T-helper 2 cell (primary cell): ENCODE measurements around the gene KCNG2.

Experiments used
- DNase-seq, 5 experiments: peaks; one replicate each; pipeline versions ENCODE4 v3.0.0 to v3.0.0-alpha.2; 2012 to 2022

The KCNG2 gene

DNA sequence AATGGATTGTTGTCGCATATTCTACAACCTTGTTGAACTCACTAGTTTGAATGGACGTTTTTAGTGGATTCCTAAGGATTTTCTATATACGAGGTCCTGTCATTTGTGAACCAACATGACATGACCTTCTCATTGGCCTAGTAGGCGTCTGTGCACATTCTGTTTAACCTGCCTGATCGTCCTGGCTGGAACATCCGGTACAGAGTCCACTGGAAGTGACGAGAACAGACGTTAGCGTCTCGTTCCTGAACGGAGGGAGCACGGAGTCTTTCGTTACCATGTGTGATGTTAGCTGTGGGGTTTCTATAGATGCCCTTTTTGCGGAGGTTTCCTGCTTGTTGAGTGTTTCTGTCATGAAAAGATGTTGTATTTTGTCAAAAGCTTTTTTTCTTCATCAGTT lies 91.8 kb downstream of the KCNG2 start:
- DNase-seq = no peak

- DNase-seq = peak in 1 of 5 experiments; percentile 39
These were observed 92.9 kb downstream of the KCNG2 start for GRCh38 chr18:79890674-79891073.

- DNase-seq = no peak
These were observed 99.0 kb downstream of the KCNG2 start for GRCh38 chr18:79896738-79897137.

DNA sequence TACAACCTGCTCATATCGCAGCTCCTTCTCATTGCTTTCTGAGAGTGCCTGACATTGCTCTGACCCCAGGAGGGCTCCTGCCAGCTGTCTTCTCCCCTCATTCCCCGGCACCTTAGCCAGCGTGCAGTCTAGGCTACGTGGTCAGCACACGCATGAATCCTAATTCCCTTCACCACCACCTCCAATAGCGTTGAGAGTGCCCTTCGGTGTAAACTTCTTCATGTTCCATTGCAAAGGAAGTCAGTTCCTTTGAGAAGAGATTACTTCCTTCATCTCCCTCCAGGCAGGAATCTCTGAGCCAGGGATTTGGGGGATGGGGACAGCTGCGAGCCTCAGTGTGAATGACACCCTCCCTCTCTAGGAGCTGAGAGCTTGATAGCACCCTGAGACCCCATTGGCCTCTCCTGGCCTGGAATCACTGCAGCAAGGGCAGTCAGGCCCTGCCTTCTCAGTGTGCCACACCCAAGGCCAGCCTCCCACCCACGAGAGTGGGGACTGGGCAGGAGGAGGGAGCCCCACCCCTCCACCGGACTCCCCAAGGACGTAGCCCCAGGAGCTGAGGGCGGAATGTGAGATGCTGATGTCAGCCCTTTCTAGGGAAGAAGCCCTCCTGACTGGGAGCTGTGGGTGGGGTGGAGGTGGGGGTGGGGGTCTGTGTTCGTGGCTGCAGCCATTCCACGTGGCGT lies 100.3 kb downstream of the KCNG2 start:
- no peak for DNase-seq

DNA sequence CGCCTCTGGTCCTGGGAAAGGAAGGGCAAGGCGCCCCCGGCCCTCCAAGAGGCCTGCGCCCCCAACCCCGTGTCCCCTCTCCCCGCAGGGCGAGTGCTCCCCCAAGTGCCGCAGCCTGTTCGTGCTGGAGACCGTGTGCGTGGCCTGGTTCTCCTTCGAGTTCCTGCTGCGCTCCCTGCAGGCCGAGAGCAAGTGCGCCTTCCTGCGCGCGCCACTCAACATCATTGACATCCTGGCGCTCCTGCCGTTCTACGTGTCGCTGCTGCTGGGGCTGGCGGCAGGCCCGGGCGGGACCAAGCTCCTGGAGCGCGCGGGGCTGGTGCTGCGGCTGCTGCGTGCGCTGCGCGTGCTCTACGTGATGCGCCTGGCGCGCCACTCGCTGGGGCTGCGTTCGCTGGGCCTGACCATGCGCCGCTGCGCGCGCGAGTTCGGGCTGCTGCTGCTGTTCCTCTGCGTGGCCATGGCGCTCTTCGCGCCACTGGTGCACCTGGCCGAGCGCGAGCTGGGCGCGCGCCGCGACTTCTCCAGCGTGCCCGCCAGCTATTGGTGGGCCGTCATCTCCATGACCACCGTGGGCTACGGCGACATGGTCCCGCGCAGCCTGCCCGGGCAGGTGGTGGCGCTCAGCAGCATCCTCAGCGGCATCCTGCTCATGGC lies 101.3 kb downstream of the KCNG2 start:
- no peak for DNase-seq

DNA sequence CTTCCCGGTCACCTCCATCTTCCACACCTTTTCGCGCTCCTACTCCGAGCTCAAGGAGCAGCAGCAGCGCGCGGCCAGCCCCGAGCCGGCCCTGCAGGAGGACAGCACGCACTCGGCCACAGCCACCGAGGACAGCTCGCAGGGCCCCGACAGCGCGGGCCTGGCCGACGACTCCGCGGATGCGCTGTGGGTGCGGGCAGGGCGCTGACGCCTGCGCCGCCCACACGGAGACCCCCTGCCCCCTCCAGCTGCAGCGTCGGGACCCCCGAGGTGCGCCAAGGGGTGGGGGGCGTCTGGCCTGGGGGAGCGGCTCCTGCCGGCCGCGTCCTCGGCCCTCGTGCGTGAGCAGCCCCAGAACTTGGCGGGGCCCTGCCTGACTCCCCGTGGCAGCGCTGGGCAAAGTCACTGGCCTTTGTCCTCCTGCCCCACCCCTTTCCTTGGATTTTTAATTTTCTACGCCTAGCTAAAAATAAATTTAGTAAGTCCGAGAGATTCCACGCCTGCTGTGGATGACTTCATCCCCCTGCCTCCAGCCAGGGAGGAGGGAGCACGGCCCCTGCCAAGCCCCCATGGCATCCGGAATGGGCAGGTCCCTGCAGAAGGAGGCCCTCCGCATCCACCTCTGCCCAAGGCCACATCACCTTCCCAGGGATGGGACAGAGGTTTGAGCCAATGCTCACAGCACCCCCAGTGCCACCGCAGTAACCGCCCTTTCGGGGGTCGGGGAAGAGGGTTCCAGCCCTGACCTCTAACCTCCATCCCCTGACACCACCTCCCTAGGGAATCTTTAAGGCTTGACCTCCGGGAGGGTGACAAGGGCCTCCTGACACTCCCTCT lies 102.1 kb downstream of the KCNG2 start:
- DNase-seq = no peak

GRCh38 chr18:79900610-79901570 lies 103.2 kb downstream of the KCNG2 start:
- no peak for DNase-seq

DNA sequence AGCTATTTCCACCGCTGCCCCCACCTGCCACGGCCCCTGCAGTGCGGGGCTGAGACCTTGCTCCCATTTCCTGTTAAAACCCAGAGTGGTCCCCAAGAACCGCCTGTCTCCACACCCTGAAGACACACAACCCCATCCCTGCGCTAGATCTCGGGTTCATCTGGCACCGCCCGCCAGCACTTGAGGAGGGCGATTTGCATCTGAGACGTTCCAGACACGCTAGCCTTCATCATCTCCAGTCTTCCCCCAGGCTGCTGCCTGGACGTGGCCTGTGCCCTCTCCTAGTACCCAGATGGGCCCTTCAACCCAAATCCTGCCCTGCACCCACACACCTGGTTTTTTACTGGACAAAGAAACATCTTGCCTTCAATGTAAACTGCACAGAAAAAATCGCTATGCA lies 103.9 kb downstream of the KCNG2 start:
- no peak for DNase-seq

DNA sequence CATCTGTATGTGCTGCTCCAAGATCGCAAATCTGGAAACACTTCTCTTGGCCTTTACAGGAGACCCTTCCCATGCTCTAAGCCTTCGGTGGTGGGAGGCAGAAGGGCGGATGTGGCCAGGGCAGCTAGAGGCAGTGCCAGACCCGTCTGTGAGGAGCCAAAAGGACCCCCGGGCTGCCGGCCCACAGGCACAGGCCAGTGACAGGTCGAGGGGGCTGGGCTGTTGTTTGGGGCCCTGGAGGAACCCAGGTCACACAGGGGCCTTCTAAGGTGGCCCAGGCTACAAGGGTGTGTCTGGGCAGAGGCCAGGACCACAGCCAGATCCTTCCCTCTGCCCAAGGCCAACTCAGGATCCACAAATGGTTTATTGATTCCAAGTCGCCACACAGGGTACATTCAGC lies 104.3 kb downstream of the KCNG2 start:
- no peak for DNase-seq

DNA sequence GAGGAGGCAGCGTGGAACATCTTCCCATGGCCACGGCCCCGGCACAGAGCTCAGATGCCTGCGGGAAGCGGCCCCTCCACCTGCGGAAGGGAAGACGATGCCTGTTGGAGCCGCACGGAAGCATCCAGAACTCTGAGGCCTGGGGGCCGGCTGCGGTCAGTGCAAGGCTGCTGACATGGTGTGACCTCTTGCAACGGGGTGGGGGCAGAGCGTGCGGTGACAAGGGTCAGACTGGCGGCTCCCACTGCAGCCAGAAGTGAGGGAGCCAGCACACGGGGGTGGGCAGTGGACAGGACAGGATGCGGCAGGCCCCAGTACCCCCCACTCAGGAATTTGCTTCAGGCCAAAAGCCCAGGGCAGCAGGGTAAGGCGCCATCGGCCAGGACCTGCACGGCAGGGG lies 104.9 kb downstream of the KCNG2 start:
- DNase-seq = no peak

GRCh38 chr18:79903071-79903635 lies 105.4 kb downstream of the KCNG2 start:
- DNase-seq = no peak

DNA sequence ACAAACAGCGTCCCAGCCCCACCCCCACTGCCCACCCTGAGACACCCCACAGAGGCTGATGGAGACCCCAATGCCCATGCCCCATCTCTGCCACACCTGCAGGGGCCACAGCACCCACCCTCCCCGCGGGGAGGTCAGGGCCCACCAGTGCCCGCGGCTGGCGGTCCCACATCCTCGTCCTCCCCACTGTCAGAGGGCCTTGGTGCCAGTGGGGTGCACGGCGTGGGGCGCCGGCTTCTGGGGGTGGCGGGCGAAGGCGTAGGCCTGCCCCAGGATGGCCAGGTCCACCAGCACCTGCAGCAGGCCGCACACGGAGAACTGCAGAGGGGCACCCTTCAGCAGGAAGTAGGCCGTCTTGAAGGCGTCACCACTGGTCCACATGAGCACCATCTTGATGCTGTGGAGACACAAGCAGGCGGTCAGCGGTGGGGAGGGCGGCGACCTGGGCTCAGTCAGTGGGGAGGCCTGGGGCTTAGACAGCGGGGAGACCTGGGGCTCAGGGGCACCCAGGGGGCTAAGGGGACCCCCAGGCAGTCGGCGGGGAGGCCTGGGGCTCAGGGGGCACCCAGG lies 106.1 kb downstream of the KCNG2 start:
- no peak for DNase-seq

- no peak for DNase-seq
These were observed 106.8 kb downstream of the KCNG2 start for GRCh38 chr18:79904357-79905147.

DNA sequence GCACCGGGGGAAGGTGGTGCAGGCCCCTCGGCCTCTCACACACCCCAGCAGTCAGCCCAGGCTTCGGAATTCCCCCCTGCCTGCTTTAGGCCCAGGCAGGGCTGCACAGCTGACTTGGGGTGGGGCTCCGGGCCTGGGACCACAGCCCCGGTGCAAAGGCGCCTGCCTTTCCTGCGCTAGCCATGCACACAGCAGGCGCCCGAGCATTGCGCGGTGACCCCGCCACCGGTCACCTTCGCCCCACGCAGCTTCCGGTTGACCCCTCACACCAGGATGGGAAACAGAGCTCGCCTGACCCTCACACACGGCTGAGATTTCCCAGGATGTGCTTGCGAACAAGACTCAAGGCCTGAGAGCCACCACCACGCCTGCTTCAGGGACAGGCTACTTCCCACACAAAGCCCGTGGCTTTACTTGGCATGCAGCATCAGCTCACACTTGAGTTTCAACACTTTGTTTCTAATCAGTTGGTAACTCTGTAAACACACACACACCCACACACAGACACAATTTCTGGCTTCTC lies 107.7 kb downstream of the KCNG2 start:
- DNase-seq = peak in 1 of 5 experiments; percentile 55

DNA sequence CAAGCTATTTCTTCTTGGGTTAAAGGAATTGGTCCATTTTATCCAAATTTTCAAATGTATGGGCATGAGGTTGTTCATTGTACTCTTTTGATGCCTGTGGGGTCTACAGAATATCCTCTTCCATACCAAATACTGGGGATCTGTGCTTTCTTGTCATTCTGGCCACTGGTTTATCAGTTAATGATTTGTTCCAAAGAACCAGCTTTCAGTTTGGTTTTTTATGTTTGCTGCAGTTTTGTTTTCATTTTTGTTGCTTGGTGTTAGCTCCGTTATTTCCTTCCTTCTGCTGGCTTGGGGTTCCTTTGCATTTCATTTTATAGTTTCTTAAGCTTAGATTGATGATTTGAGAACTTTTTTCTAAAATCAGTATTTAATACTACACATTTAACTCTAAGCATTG lies 108.3 kb downstream of the KCNG2 start:
- peak in 1 of 5 experiments; percentile 42 for DNase-seq

DNA sequence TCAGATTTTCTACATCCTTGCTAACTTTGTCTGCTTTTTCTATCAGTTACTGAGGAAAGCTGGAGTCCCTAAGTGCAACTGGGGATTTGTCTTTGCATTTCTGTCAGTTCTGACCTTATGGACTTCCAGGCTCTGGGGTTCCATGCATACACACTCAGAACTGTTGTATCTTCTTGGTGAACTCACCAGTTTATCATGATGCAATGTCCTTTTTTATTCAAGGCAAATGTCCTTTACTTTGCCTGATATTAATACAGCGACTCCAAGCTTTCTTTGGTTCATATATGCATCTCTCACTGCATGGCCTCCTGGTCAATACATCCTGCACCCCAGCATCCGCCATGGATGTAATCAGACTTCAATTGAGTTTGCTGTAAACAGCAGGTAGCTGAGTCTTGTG lies 109.0 kb downstream of the KCNG2 start:
- DNase-seq = no peak

DNA sequence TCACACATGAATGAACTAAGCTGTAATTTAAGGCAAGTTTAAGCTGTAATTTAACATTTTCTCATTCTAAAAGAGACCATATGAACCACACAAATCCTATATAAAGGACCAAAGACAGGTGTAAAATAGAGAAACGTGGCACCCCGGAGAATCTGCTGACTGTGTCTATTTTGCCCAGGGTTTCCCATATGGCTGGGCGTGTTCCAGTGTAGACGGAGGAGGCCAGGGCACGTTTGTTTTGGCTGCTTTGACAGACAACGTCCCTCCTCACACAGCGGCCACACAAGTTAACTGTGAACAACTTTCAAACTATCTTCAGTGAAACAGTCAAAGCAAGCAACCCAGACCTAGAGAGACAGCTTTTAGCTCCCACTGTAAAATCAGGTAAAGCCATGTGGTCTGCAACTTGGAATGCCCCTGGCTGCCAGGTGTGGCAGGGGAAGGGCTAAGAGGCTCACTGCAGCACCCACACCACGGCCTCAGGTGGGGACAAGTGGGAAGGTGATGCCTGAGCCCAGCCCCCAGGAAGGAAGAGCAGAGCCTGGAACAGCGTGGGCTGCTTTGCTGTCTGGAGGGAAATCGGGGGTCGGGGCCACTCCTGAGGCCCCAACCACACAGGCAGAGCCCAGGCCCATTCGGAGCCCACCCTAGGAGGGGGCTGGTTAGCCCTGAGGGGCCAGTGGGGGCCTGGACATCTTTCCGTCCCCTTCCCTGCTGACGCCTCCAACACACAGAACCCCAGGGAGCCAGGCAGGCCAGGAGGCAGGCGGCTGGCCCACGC lies 113.0 kb downstream of the KCNG2 start:
- DNase-seq = no peak

DNA sequence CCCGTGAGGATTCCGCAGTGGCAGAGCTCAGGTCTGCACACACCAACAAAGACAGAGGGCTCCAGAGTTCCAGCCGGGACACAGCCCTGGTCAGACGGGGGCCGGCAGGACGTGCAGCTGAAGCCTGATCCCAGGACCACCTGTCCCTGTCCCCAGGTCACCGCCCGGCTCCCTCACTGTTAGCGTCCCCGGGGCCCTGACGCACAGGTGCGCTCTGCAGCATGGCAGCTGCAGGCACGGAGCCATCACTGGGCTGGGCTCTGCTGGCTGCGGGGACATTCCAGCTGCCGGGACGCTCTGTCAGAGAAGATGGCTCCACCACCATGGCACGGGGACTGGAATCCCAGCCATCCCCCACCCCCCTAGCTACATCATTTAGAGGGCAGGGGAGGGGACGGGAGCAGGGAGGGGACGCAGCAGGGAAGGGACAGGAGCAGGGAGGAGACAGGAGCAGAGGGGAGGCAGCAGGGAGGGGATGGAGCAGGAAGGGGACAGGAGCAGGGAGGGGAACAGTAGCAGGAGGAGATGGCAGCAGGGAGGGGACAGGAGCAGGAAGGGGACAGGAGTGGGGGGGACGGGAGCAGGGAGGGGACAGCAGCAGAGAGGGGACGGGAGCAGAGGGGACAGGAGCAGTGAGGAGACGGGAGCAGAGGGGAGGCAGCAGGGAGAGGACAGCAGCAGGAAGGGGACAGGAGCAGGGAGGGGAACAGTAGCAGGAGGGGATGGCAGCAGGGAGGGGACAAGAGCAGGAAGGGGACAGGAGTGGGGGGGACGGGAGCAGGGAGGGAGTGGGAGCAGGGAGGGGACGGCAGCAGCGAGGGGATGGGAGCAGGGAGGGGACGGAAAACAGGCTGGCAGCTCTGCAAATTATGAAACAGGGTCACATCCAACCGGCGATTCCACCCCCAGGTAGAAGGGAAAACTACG lies 113.9 kb downstream of the KCNG2 start:
- no peak for DNase-seq
